T-cell (primary cell): ENCODE measurements around the gene INPP5D. TPM values are rescaled to one million over a fixed set of nuclear protein-coding genes. Genes with fewer than 3 reads are reported as not detected.
"Not testable (repeated sequence)": the region's sequence is repeated elsewhere in the genome, so short reads cannot be mapped to it uniquely, and the experiment has no call there.

Experiments
- ATAC-seq, 4 experiments: fragments of 200-7000 bp in 3 of 4; fragments of 150-1000 bp in 1 of 4; cut with Tn5 transposase; replicated peaks in 1 of 4; 1 replicate in 3 of 4; 2 replicates in 1 of 4; pipeline ENCODE4 v1.10.0; 2021; ENCODE audit warnings: moderate library complexity in 3 of 4, mild to moderate bottlenecking in 2 of 4, moderate number of reproducible peaks in 1 of 4
- CTCF ChIA-PET, 2 donors: fragments of 300-600 bp; sonication (Branson Sonifier 250); formaldehyde crosslinking; loops; one replicate each; lab custom pipeline; 2022; ENCODE audit warnings: antibody characterized with exemption in 2 of 2; lab: Charles Lee
- POLR2A ChIA-PET, 2 donors: fragments of 300-600 bp; sonication (Branson Sonifier 250); formaldehyde crosslinking; loops; one replicate each; lab custom pipeline; 2022; ENCODE audit warnings: antibody characterized with exemption in 2 of 2; lab: Charles Lee
- DNase-seq, 35 experiments: peaks; one replicate each; pipeline versions ENCODE4 v3.0.0 to v3.0.0-alpha.2; 2013 to 2023
- H3K27ac ChIP-seq: one replicate; pipeline ENCODE4 v1.5.1; 2013; ENCODE audit warnings: low read length
- H3K27me3 ChIP-seq, 2 experiments: replicated peaks in 1 of 2; 1 replicate in 1 of 2; 2 replicates in 1 of 2; pipeline versions ENCODE4 v1.6.1 to v1.7.0; 2013; ENCODE audit warnings: low read length in 1 of 2, mixed read lengths in 1 of 2; ENCODE audit not compliant: control insufficient read depth in 2 of 2, insufficient read depth in 2 of 2; ENCODE audit errors: extremely low read depth in 1 of 2
- H3K36me3 ChIP-seq, 2 donors: 1 replicate in 1 of 2; 2 replicates in 1 of 2; pipeline versions ENCODE4 v1.6.1 to v1.7.0; 2013; ENCODE audit warnings: low read length in 1 of 2; ENCODE audit not compliant: control insufficient read depth in 2 of 2, insufficient read depth in 1 of 2; ENCODE audit errors: extremely low read depth in 1 of 2
- H3K4me1 ChIP-seq, 2 experiments: 1 replicate in 1 of 2; 2 replicates in 1 of 2; pipeline versions ENCODE4 v1.6.1 to v1.7.0; 2013; ENCODE audit warnings: low read length in 2 of 2, mixed read lengths in 1 of 2; ENCODE audit not compliant: insufficient read depth in 2 of 2, control insufficient read depth in 1 of 2; ENCODE audit errors: extremely low read depth in 1 of 2
- H3K4me3 ChIP-seq, 2 donors: 1 replicate in 1 of 2; 2 replicates in 1 of 2; pipeline versions ENCODE4 v1.5.1 to v1.7.0; 2013; ENCODE audit warnings: mild to moderate bottlenecking in 2 of 2, low read length in 1 of 2, moderate library complexity in 1 of 2; ENCODE audit not compliant: control insufficient read depth in 1 of 2; ENCODE audit errors: extremely low read depth in 1 of 2
- H3K9me3 ChIP-seq: 2 replicates; pipeline ENCODE4 v1.7.0; 2013
- H3K27ac Mint-ChIP-seq, 2 donors: one replicate each; pipeline ENCODE4 v1.8.0; 2020 to 2021; ENCODE audit warnings: mild to moderate bottlenecking in 2 of 2, mixed read lengths in 2 of 2
- H3K27me3 Mint-ChIP-seq, 2 donors: one replicate each; pipeline ENCODE4 v1.8.0; 2021 to 2022; ENCODE audit warnings: mixed read lengths in 2 of 2
- H3K36me3 Mint-ChIP-seq: one replicate; pipeline ENCODE4 v1.8.0; 2021; ENCODE audit warnings: mixed read lengths
- H3K4me1 Mint-ChIP-seq, 3 donors: one replicate each; pipeline ENCODE4 v1.8.0; 2020 to 2022; ENCODE audit warnings: mixed read lengths in 3 of 3, mild to moderate bottlenecking in 1 of 3
- H3K4me3 Mint-ChIP-seq, 3 donors: one replicate each; pipeline ENCODE4 v1.8.0; 2020 to 2022; ENCODE audit warnings: mild to moderate bottlenecking in 3 of 3, mixed read lengths in 3 of 3, moderate library complexity in 3 of 3
- H3K9me3 Mint-ChIP-seq, 3 donors: one replicate each; pipeline ENCODE4 v1.8.0; 2020 to 2022; ENCODE audit warnings: mixed read lengths in 3 of 3
- WGBS: methylation state at CpG from one replicate; pipeline ENCODE4 v1.1.5; 2013; ENCODE audit warnings: missing lambda C conversion rate; ENCODE audit not compliant: insufficient coverage; 5-methylcytosine and 5-hydroxymethylcytosine counted together
- total RNA-seq, 35 experiments: library from RNA in 6 of 35; stranded (reverse) in 6 of 35; fragments of 120-200 nt in 1 of 35; gene quantifications; one replicate each; pipeline versions ENCODE4 v1.2.1 to v1.2.4 and lab custom pipeline; 2013 to 2026

Gene INPP5D
- total RNA-seq, 5 donors from 2014 or later (not counting 1 experiment from before 2014, with no cell fraction given) = 108 to 216 (median 135) TPM

GRCh38 chr2:233062451-233062850 lies 2.3 kb downstream of the INPP5D start:
- H3K9me3 ChIP-seq = no peaks in the 10 kb centered on the region
- POLR2A ChIA-PET = no interaction called here
- peaks cover 13% of the 10 kb centered on the region for H3K36me3 Mint-ChIP-seq
- peaks cover 61 to 66% (median 66%) of the 10 kb centered on the region in 3 donors for H3K4me1 Mint-ChIP-seq
- DNase-seq (peak in 1 of 35 experiments; percentile 8), ATAC-seq (no peak)
- no peaks in the 10 kb centered on the region for H3K9me3 Mint-ChIP-seq
- H3K4me3 Mint-ChIP-seq = peak overlapping the region; percentile 95 to 97 (median 95)
- no peaks in the 10 kb centered on the region for H3K27me3 ChIP-seq
- peak overlapping the region; percentile 94 to 96 for H3K27ac Mint-ChIP-seq
- peaks cover 0 to 26% of the 10 kb centered on the region in 2 donors for H3K36me3 ChIP-seq
- peaks cover 19 to 81% of the 10 kb centered on the region in 2 experiments for H3K4me1 ChIP-seq
- peak overlapping the region; percentile 98 for H3K27ac ChIP-seq
- CTCF ChIA-PET = interaction anchor here in 1 of 2 donors (1.0 kb wide), 1 partner anchor 10 kb away, joined by 3 read pairs; no protein-coding TSS in a partner anchor
- peak overlapping the region; percentile 99 for H3K4me3 ChIP-seq
- H3K27me3 Mint-ChIP-seq = no peaks in the 10 kb centered on the region
- no CpG with 5 or more reads among the region's 4 CpGs for WGBS

- ChIA-PET CTCF (no interaction called here), POLR2A (no interaction called here)
- peak in 3 of 35 experiments; percentile 9 to 28 (median 21) for DNase-seq
- H3K9me3 ChIP-seq = no peaks in the 10 kb centered on the region
- no peaks in the 10 kb centered on the region for H3K27me3 Mint-ChIP-seq
- peak overlapping the region; percentile 94 to 96 for H3K27ac Mint-ChIP-seq
- H3K4me3 Mint-ChIP-seq = peak overlapping the region; percentile 95 to 97 (median 95)
- H3K4me3 ChIP-seq = peak overlapping the region; percentile 99
- ATAC-seq = peak in 3 of 4 experiments; percentile 7 to 21 (median 10)
- WGBS = 24% methylated on average over 6 of the region's 6 CpGs
- H3K4me1 ChIP-seq = peaks cover 19 to 84% of the 10 kb centered on the region in 2 experiments
- H3K4me1 Mint-ChIP-seq = peaks cover 64 to 71% (median 70%) of the 10 kb centered on the region in 3 donors
- H3K27me3 ChIP-seq = no peaks in the 10 kb centered on the region
- peak overlapping the region; percentile 98 for H3K27ac ChIP-seq
- peaks cover 0 to 26% of the 10 kb centered on the region in 2 donors for H3K36me3 ChIP-seq
- peaks cover 14% of the 10 kb centered on the region for H3K36me3 Mint-ChIP-seq
- H3K9me3 Mint-ChIP-seq = no peaks in the 10 kb centered on the region
These were observed 2.8 kb downstream of the INPP5D start for GRCh38 chr2:233062946-233063268.

GRCh38 chr2:233063269-233063975 lies 3.3 kb downstream of the INPP5D start:
- Mint-ChIP-seq H3K36me3 (peaks cover 14% of the 10 kb centered on the region), H3K4me3 (peak overlapping the region; percentile 95 to 97 (median 95)), H3K4me1 (peaks cover 67 to 72% (median 72%) of the 10 kb centered on the region in 3 donors), H3K27ac (peak overlapping the region; percentile 94 to 96), H3K9me3 (no peaks in the 10 kb centered on the region), H3K27me3 (no peaks in the 10 kb centered on the region)
- Histone ChIP-seq H3K27me3 (no peaks in the 10 kb centered on the region), H3K36me3 (peaks cover 0 to 26% of the 10 kb centered on the region in 2 donors), H3K4me3 (peak overlapping the region; percentile 99), H3K4me1 (peaks cover 19 to 89% of the 10 kb centered on the region in 2 experiments), H3K9me3 (no peaks in the 10 kb centered on the region), H3K27ac (peak overlapping the region; percentile 98)
- POLR2A ChIA-PET = no interaction called here
- WGBS = 23% methylated on average over 12 of the region's 13 CpGs
- peak in 1 of 4 experiments; percentile 14 for ATAC-seq
- CTCF ChIA-PET = no interaction called here
- DNase-seq = peak in 1 of 35 experiments; percentile 47

GRCh38 chr2:233063976-233064411 lies 3.9 kb downstream of the INPP5D start:
- H3K27me3 Mint-ChIP-seq = no peaks in the 10 kb centered on the region
- ATAC-seq (no peak), DNase-seq (no peak)
- H3K4me3 ChIP-seq = peak overlapping the region; percentile 99
- POLR2A ChIA-PET = no interaction called here
- H3K36me3 Mint-ChIP-seq = peaks cover 14% of the 10 kb centered on the region
- H3K27me3 ChIP-seq = no peaks in the 10 kb centered on the region
- peak overlapping the region; percentile 98 for H3K27ac ChIP-seq
- H3K4me1 Mint-ChIP-seq = peaks cover 70 to 78% (median 72%) of the 10 kb centered on the region in 3 donors
- 64% methylated on average over 9 of the region's 9 CpGs for WGBS
- H3K4me3 Mint-ChIP-seq = peak overlapping the region; percentile 95 to 97 (median 95)
- CTCF ChIA-PET = interaction anchor here in 1 of 2 donors (1.6 kb wide), 1 partner anchor 12 kb away, joined by 4 read pairs; no protein-coding TSS in a partner anchor
- no peaks in the 10 kb centered on the region for H3K9me3 ChIP-seq
- H3K4me1 ChIP-seq = peaks cover 19 to 90% of the 10 kb centered on the region in 2 experiments
- H3K36me3 ChIP-seq = peaks cover 0 to 31% of the 10 kb centered on the region in 2 donors
- H3K9me3 Mint-ChIP-seq = no peaks in the 10 kb centered on the region
- H3K27ac Mint-ChIP-seq = peak overlapping the region; percentile 94 to 96

GRCh38 chr2:233064530-233065199 lies 4.5 kb downstream of the INPP5D start:
- H3K27me3 Mint-ChIP-seq = no peaks in the 10 kb centered on the region
- H3K4me3 Mint-ChIP-seq = peak overlapping the region; percentile 4 to 97 (median 37)
- DNase-seq (no peak), ATAC-seq (no peak)
- CTCF ChIA-PET = interaction anchor here in 1 of 2 donors (1.6 kb wide), 1 partner anchor 11 kb away, joined by 4 read pairs; no protein-coding TSS in a partner anchor
- peaks cover 14% of the 10 kb centered on the region for H3K36me3 Mint-ChIP-seq
- Histone ChIP-seq H3K4me1 (peaks cover 19 to 86% of the 10 kb centered on the region in 2 experiments), H3K4me3 (peak overlapping the region in 1 of 2 donors; percentile 99), H3K27ac (peak overlapping the region; percentile 98), H3K9me3 (no peaks in the 10 kb centered on the region), H3K27me3 (no peaks in the 10 kb centered on the region), H3K36me3 (peaks cover 0 to 31% of the 10 kb centered on the region in 2 donors)
- POLR2A ChIA-PET = interaction anchor here in 1 of 2 donors (0.6 to 0.7 kb wide), 2 partner anchors 9 to 273 kb away, joined by 4 read pairs; no protein-coding TSS in a partner anchor
- H3K4me1 Mint-ChIP-seq = peaks cover 74 to 83% (median 76%) of the 10 kb centered on the region in 3 donors
- WGBS = 89% methylated on average over 6 of the region's 16 CpGs
- H3K9me3 Mint-ChIP-seq = no peaks in the 10 kb centered on the region
- peak overlapping the region; percentile 71 to 96 for H3K27ac Mint-ChIP-seq

GRCh38 chr2:233065200-233065589 lies 5.1 kb downstream of the INPP5D start:
- not testable (repeated sequence) for H3K27me3 Mint-ChIP-seq, H3K27me3 ChIP-seq, ATAC-seq, H3K9me3 ChIP-seq, H3K9me3 Mint-ChIP-seq, H3K4me3 ChIP-seq, DNase-seq, H3K27ac ChIP-seq
- ChIA-PET POLR2A (interaction anchor here in 1 of 2 donors (0.6 to 0.7 kb wide), 2 partner anchors 8 to 274 kb away, joined by 4 read pairs; no protein-coding TSS in a partner anchor), CTCF (interaction anchor here in 1 of 2 donors (1.6 kb wide), 1 partner anchor 11 kb away, joined by 4 read pairs; no protein-coding TSS in a partner anchor)
- Mint-ChIP-seq H3K36me3 (peaks cover 14% of the 10 kb centered on the region), H3K4me3 (peak overlapping the region in 2 of 3 donors; percentile 4 to 97), H3K27ac (peak overlapping the region in 1 of 2 donors; percentile 96), H3K4me1 (peaks cover 74 to 84% (median 76%) of the 10 kb centered on the region in 3 donors)
- H3K36me3 ChIP-seq = peaks cover 0 to 31% of the 10 kb centered on the region in 2 donors
- peaks cover 19 to 81% of the 10 kb centered on the region in 2 experiments for H3K4me1 ChIP-seq
- 80% methylated on average over 1 of the region's 4 CpGs for WGBS
